Aortic smooth muscle cell (primary cell): Measurements from ENCODE around the gene OR52N2. TPM values are rescaled to one million over a fixed set of nuclear protein-coding genes. Genes with fewer than 3 reads are reported as not detected.

Source experiments
- total RNA-seq: library from RNA; depleted of rRNA; stranded (reverse); fragments of >200 nt; gene quantifications from 2 replicates; pipeline ENCODE4 v1.2.3, GENCODE V29; 2014

OR52N2 gene
- not detected in 2 replicates for total RNA-seq

GRCh38 chr11:5808500-5809121, at the start of gene OR52N2:
Gene OR52N2, plus strand, starts transcription at chr11:5808924. Its CDS starts 11,412 bp downstream, at chr11:5820336.

GRCh38 chr11:5783255-5783654, 25.5 kb upstream of the OR52N2 start, which contains the start of gene OR52N5:
Gene OR52N5, minus strand, starts transcription at chr11:5783355. Its CDS starts 4,721 bp downstream, at chr11:5778634.

DNA sequence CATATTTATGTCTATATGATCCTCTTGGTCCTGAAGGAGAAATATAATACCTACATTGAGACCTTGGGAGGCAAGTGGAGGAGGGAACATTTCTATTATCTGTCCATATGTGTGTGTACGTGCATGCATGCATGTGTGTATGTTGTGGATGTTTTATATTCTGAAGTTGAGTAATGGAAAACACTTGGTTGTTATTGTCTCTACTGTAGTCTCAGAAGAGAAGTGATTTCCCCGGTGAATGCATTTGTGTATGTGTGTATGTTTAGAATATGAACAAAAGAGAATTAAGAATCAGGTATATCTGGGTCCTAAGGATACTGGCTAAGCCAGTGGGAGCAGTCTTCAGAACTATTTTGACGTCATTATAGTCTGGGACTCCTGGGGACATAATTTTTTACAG, 17.6 kb upstream of the OR52N2 start, which contains the start of gene OR52N1:
Gene OR52N1, minus strand, starts transcription at position 101 of the 400 bp plus-strand sequence. CDS start 2,449 bp downstream, outside the sequence.

GRCh38 chr11:5841797-5842196, 33.1 kb downstream of the OR52N2 start, which contains the start of gene OR52E6:
Gene OR52E6, minus strand, starts transcription at chr11:5841897. Its CDS starts 0 bp downstream, at chr11:5841897.

GRCh38 chr11:5857590-5857989, 48.9 kb downstream of the OR52N2 start, which contains the start of gene OR52E8:
Gene OR52E8, minus strand, starts transcription at chr11:5857690. Its CDS starts 0 bp downstream, at chr11:5857690.

Other genes starting within 250 kb of the OR52N2 start
- gene OR52B6, start 228.0 kb upstream of the OR52N2 start, total RNA-seq: not detected in 2 replicates
- gene TRIM6, start 212.3 kb upstream of the OR52N2 start, total RNA-seq: 2.9 and 3.9 TPM in 2 replicates
- 16.4 and 21.3 TPM in 2 replicates for gene TRIM34, start 183.9 kb upstream of the OR52N2 start, total RNA-seq
- 36.5 and 55.3 TPM in 2 replicates for gene TRIM5, start 123.8 kb upstream of the OR52N2 start, total RNA-seq
- gene TRIM22, start 119.1 kb upstream of the OR52N2 start, total RNA-seq: 69.4 and 128 TPM in 2 replicates
- 0.06 TPM in 1 of 2 replicates, not detected in the other for gene OR56B1, start 72.5 kb upstream of the OR52N2 start, total RNA-seq
- not detected in 2 replicates for gene OR52N4, start 54.7 kb upstream of the OR52N2 start, total RNA-seq
- gene OR52N5, start 25.6 kb upstream of the OR52N2 start, total RNA-seq: not detected in 2 replicates
- gene OR52N1, start 17.7 kb upstream of the OR52N2 start, total RNA-seq: not detected in 2 replicates
- gene OR52E6, start 33.0 kb downstream of the OR52N2 start, total RNA-seq: not detected in 2 replicates
- gene OR52E8, start 48.8 kb downstream of the OR52N2 start, total RNA-seq: not detected in 2 replicates
- not detected in 2 replicates for gene OR52E4, start 71.7 kb downstream of the OR52N2 start, total RNA-seq
- gene OR52E5, start 84.3 kb downstream of the OR52N2 start, total RNA-seq: not detected in 2 replicates
- not detected in 2 replicates for gene OR56A3, start 133.3 kb downstream of the OR52N2 start, total RNA-seq
- not detected in 2 replicates for gene OR56A5, start 159.6 kb downstream of the OR52N2 start, total RNA-seq
- not detected in 2 replicates for gene OR52L1, start 178.1 kb downstream of the OR52N2 start, total RNA-seq
- gene OR56A4, start 198.0 kb downstream of the OR52N2 start, total RNA-seq: not detected in 2 replicates
- not detected in 2 replicates for gene OR56A1, start 221.8 kb downstream of the OR52N2 start, total RNA-seq